DMS53 treated with DMSO at 0.1 percent for 48 hours (cell line): ENCODE measurements around the gene PTPRH.

ENCODE experiments used
- DNase-seq: peaks from one replicate; lab custom pipeline; 2025; ENCODE audit not compliant: unreplicated experiment; lab: John Stamatoyannopoulos, UW

The PTPRH gene

GRCh38 chr19:55137915-55138314 lies 71.4 kb downstream of the PTPRH start:
- no peak for DNase-seq

GRCh38 chr19:55136399-55137102 lies 72.8 kb downstream of the PTPRH start:
- no peak for DNase-seq

DNA sequence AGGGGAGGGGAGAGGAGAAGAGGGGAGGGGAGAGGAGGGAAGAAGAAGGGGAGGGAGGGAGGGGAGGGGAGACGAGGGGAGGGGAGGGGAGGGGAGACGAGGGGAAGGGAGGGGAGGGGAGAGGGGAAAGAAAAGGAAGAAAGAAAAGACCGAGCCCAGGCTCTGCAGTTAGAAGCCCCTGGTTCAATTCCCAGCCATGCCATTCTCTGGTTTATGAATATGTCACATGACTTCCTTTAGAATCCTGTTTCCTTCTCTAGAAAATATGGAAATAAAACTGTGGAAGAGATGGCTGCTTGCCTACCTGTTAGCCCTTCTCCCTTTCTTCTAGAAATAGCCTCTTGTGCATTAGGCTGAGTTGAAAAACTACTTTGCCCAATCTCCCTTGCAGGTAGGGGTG lies 74.6 kb downstream of the PTPRH start:
- DNase-seq: no peak

DNA sequence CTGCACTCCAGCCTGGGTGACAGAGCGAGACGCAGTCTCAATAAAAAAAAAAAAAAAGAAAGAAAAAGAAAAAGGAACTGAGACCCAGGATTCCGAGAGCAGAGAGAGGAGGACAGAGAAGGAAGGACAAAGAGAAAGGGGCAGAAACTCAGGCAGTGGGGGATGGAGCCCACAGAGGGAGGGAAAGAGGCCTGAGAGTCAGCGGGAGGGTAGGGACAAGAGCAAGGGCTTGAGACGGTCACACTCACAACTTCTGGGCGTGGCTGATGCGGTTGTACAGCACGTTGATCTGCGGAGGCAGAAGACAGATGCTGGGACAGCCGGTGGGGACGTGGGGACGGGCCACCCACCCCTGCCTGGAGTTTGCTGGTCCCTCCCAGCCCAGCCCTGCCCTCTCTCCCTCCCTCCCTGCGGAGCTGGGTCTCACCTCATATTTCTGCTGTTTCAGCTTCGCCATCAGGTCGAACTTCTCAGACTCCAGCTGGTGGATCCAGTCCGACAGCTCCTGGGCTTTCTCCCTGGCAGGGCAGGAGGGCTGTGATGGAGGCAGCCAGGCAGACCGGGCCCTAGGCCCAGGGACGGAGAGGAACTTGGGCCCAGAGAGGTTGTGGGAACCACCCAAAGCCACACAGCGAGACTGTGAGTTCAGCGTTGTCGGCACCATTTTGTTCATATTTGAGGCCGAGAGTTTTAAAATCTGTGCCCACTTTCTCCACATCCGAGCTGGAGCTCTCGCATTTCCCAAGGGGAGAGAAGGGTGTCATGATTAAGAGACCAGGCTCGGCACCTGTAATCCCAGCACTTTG lies 75.5 kb downstream of the PTPRH start:
- DNase-seq: no peak

DNA sequence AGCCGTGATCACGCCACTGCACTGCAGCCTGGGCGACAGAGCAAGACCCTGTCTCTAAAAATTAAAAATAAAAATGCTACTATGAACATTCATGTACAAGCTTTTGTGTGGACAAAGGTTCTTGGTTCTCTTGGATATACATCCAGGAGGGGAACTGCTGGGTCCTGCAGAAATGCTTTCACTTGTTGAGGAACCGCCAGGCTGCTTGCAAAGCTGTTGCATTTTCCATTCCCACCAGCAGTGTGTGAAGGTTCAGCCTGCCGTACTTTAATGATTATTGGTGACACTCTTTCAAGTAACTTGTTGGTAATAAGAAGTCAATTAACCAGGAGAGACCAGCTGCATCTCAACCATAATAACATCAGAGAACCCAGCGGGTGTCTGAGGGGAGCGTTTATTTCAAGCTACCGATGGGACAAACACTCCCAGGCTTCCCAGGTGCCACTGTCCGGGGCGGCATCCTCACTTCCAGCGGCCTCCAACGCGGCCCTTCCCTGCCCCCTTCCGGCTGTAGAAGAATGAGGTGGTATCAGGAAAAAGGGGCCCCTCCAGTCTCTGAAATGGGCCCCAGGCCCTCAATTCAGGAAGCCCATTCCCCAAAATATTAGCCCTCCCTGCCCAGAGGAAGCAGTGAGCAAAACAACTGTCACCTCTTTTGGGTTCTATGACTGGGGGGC lies 76.7 kb downstream of the PTPRH start:
- DNase-seq: peak; percentile 24

GRCh38 chr19:55131421-55131820 lies 77.9 kb downstream of the PTPRH start:
- DNase-seq: no peak
